SW 1271 (cell line): ENCODE results near the gene MYO6.
A peak's percentile ranks its signal among the peaks of the same experiment; 100 is the strongest.
"Not testable (repeated sequence)": the region's sequence is repeated elsewhere in the genome, so short reads cannot be mapped to it uniquely, and the experiment has no call there.

Experiments used
- DNase-seq, 2 experiments: peaks; one replicate each; lab custom pipeline; 2025; lab: John Stamatoyannopoulos, UW

Gene MYO6

DNA sequence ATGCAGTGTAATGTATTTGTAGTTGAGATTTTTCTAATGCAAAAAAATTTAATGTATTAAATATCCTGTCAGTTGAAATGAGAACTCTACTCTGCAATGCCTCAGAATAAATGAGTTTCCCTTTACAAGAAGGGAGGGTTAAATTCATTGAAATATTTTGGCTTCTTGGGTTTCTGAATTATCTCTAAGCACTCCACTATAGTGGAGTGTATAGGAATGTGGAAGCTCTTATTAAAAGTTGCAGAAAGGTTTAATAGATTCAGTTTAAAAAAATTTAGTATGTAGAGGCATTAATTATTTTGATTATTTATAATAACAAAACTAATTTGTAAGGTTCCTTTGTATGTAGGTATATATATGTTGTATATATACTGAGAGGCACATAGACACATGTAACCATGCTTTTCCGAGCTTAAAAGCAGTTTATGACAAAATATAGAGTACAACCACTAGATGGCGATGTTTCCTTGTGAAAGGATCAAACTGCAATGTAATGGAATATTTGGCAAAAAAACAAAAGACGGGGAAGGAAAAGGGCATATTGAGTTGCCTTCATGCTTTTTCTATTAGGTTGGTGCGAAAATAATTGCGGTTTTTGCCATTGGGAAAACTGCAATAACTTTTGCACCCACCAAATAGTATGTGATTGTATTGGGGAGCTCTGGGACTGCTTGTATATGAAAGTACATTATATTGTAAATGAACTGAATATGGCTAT, 144.2 kb downstream of the MYO6 start:
- DNase-seq, result peak; percentile 27 to 59

DNA sequence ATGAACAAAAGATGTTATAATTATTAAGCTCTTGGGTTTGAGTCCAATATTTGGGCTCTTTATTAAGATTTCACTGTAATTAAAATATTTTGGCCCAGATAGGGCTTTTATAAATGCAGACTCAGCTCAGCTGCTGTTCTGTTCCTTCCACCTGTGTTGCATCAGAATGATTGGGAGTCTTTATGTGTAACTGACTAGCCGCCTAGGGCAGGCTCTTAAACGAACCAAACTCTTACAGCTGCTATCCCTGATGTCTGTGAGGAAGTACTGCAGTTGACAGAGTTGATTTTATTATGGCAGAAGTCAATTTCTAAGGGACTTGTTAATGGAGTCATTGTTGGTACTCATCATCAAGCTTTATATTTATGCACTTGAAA, 144.7 kb downstream of the MYO6 start:
- no peak for DNase-seq

DNA sequence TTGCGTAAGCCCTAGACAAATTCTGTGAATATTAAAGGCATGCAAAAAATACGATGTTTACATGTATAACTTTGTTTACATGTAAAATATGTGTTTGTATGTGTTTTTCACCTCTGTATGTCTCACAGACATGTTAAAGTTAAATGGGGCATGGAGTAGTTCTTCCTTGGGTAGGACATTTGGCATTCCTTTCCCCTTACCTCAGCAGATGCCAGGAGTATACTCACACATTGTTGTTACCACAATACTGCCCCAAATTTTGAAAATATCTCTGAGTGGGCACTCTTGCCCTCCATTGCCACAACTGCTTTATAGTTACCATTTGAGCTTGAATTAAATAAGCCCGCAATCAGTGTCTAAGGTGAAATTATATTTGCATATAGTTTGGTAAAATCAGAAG, 147.5 kb downstream of the MYO6 start:
- DNase-seq, result no peak

DNA sequence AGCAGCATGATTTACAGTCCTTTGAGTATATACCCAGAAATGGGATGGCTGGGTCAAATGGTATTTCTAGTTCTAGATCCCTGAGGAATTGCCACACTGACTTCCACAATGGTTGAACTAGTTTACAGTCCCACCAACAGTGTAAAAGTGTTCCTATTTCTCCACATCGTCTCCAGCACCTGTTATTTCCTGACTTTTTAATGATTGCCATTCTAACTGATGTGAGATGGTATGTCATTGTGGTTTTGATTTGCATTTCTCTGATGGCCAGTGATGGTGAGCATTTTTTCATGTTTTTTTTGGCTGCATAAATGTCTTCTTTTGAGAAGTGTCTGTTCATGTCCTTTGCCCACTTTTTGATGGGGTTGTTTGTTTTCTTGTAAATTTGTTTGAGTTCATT, 151.2 kb downstream of the MYO6 start:
- DNase-seq, result not testable (repeated sequence)

DNA sequence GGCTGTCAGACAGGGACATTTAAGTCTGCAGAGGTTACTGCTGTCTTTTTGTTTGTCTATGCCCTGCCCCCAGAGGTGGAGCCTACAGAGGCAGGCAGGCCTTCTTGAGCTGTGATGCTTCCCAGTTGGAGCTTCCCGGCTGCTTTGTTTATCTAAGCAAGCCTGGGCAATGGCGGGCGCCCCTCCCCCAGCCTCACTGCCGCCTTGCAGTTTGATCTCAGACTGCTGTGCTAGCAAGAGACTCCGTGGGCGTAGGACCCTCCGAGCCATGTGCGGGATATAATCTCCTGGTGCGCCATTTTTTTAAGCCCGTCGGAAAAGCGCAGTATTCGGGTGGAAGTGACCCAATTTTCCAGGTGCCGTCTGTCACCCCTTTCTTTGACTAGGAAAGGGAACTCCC, 156.1 kb downstream of the MYO6 start:
- not testable (repeated sequence) for DNase-seq

DNA sequence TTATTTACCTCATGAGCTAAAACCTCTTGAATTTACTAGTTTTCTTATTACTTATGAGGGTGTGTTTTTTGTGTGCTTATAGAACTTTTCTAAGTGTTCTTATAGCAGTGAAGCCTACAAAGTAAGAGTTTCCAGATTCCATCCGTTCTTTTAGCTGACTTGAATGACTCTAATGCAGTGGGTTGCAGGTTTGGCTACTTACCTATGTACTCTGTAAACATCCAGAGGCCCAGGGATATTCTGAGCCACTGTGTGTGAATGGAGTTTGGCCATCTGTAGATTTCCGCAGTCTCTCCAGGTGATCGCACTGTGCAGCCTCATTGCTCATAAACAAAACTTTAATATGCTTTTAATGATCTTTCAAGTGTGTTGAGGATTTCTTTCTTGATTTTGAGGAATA, 157.8 kb downstream of the MYO6 start:
- DNase-seq, result no peak

DNA sequence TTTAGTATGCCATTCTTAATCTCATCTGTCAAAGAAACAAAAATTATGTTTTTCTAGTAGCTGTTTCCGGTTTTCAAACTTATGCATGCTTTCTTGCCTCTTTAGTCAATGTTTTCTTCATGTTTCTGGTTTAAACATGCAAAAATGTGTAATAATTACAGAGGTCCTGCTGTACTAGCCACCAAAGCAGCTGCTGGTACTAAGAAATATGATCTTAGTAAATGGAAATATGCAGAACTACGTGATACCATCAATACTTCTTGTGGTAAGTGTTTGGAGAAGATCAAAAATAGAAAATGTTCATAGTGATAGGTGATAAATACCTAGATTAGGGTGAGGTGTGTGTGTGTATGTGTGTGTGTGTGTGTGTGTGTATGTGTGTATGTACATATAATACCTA, 158.4 kb downstream of the MYO6 start:
- DNase-seq, result no peak

DNA sequence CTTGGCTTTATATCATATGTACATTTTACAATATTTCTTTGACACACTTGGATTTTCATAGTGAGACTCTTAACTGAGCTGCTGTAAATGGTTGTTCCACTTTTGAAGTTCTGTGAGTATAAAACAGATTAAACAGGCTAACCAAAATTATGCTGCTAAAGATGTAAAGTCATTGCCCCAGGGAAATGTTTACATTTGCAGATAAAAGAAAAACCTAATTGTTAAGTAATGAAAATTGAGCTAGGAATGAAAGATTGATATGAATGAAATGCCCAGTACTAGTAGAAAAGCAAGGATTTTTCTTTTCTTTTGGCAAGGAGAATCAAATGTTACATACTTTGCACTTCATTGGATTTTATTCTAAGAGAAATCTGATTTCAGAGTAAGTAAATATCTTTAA, 164.0 kb downstream of the MYO6 start:
- DNase-seq, result no peak

DNA sequence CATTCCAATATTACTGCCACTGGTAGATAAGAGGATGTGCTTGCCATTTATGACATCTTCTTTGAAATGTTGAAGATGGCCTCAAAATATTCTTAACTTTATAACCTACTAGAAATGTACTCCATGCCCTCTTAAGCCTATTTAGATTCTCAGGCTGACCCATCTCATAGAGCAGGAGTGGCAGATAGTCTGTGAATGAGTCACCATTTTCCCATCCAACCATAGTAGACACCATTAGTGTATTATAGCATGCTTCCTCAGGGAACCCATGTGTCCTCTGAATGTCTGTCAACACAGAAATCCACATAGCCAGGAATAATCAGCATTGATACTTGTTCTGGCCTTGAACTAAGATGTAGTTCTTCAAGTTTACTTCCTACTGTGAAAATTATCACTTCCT, 173.2 kb downstream of the MYO6 start:
- no peak for DNase-seq

DNA sequence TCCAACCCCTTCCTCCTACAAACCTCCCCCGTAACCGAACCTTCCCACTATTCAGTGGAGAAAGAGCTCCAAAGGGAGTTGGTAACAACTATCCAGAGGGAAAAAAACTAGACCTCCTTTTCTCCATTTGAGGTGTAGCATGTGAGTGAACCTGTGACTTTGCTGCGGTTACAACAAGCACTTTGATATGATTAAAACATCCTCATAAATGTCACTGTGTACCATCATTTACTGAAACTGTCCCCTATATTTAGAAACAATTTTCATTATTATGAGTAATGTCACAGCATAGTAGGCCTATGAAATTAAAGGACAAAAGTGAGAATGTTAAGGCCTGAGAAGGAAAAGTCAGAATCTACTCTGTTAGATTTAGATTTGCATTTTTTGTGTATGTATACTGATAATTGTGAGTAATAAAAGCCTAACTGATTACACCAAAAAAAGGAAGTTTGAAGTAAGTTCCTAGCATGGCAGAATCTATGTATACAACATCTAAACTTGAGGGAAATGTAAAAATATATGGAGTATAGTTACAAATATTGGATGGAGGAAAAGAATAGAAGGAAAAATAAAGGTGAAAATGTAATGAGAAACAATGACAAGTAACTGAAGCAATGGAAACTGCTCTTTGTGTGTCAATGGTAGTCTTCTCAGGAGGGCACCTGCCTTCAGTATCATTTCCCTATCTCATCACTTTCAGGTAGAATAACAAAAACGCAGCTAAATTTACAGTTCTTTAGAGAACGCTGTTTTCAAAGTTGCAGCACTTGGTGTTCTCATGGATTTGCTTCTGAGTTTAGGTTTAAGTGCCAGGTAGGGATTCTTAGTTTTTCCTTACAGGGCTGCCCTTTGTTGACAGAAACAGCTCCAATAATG, 177.5 kb downstream of the MYO6 start:
- DNase-seq, result no peak

DNA sequence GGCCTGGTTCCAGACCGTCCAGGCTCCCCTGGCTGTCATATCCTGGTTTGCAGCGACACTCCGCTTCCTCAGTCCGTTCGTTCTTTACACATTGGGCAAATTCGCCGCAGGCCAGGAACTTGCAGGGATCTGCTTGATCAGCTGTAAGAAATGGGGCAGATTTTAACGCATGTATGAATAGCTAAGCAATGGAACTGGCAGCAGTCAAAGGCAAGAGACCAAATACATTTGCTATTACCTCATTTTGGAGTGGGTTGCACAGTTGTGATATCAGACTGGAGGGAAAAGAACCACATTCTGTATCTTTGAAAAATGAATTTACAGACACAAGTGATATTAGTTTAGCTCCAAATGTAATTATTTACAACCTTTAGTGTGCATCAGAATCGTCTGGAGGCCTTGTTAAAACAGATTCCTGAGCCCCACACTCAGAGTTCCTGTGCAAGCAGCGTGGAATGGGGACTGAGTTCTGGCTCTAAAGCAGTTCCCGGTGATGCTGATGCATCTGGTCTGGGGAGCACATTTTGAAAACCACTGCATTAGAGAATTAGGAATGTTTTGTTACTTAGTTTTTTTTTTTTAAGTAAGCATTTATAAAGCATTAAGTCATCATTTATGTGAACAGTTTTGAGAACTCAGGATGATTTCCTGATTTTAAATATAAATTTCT, 182.1 kb downstream of the MYO6 start:
- DNase-seq, result no peak

DNA sequence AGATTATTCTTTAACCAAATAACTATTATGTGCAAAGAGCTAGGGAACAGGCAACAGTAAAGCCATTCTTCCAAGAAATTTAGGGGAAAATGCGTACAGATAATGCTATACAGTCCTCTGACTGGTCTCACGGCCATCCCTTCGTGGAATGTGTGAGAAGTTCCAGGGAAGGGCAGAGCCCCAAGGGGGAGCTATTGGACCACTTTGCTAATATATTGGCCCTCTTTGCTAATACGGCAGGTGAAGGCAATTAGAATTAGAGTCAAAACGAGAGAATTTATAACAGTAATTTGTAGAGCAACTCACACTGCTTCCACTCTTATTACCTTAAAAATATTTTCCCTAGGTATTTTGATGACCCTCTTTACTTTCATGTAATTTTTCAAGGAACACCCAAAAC, 183.0 kb downstream of the MYO6 start:
- no peak for DNase-seq

DNA sequence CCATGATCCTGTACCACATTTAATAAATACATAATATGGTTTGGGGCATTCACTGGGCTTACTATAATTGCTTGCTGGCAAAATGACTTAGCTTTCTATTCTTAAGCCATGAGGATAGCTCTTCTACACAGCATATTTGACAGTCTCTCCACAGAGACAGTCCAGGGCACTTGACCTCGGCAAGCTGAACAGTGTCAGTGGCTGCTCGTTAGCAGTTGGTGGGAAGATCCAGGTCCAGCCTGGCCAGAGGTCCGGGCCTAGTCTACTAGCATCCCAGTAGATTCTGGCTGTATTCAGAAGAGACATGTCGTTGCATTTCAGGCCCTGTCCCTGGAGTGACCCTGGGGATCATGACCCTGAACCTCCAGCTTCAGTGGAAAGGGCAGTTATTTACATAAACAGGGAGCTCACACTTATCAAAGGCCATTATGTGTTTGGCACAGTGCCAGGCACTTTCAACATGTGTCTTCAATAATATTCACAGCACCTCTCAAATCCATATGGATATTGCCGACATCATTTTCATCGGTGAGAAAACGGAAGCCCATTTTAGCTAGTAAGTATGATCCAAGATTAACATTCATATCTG, 184.4 kb downstream of the MYO6 start:
- DNase-seq, result no peak

DNA sequence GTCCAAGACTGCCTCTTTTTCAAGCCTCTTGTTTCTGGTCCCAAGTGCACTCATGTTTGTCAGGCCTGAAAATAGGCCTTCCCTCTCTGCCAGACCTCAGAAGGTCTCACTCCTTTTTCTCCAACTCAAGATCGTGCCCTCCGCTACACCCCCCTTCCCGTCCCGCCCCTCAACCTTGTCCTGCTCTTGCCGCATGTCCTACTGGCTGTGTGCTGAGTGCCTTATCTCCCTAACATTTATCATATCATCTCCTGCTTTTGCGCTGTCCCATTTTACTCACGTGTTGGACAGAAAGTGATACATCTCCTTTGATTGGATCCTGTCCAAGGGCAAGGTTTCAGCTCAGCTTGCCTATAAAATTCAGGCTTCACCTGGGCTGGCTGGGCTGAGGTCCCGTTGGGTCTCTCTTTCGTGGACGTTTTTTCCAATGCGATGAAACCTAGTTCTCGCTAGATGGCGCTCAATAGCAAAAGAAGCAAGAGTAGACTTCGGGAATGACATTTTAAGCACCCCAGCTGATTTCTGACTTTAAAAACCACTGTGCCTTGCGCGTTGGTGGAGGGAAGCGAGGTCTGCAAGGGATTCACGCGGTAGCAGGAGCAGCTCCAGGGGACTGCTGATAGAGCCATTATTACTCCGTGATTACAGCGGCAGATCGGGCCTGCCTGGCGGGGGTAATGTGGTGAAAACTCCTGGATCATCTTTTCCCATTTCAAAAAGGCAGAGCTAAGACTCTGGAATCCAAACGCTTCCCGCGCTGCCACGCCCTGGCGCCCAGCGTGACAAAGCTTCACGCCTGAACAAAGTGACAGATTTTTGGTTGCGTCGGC, 185.8 kb downstream of the MYO6 start:
- DNase-seq, result peak in 1 of 2 experiments; percentile 54

DNA sequence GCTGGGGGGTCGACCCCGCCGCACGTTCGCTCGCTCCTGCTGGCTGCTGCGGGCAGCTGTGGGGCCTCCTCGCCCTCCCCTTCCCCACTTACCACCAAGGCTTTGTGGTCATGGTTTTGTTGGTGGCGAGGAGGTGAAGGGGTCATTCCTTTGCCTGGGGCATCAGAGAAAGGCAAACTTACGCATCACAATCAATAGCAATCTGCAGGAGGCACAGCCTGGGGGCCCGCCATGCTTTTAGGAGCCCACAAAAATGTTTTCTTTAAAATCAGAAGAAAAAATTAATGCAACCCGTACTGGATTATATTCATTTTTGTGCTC, 186.4 kb downstream of the MYO6 start:
- no peak for DNase-seq

DNA sequence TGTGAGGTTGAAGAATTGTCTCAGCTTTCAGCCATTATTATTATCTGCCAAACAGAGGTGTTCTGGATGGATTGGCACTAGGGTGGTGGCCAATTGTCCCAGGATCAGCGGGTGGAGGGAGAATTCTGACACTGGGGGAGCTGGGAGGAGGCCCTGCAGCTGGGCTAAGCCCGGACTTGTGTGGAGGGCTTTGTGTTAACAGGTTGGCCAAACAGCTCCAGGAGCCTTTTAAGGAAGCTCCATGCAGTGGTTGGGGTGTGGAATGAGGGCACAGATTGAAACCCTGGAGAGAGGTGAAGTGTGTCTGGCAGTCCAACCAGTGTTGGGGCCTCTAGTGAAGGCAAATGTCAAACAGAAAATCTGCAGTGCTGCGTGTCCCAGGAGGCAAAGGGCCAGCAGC, 187.6 kb downstream of the MYO6 start:
- no peak for DNase-seq

DNA sequence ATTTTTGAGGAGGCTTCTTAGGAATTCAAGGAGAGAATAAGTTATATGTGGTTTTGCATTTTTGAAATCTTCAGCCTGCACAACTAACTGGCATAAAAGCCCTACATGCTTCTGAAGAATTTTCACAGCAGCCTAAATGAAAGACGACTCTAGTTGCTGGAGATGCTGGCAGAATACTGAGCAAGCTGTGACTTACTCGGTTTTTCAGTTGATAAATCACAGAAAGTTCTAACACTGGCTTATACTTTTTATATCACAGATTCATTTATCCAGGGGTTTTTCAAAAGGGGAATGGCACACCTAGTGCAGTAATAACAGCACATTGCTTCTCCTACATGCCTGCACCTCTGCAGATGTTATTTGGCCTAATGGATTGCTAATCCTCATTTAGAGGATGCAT, 188.8 kb downstream of the MYO6 start:
- DNase-seq, result no peak

DNA sequence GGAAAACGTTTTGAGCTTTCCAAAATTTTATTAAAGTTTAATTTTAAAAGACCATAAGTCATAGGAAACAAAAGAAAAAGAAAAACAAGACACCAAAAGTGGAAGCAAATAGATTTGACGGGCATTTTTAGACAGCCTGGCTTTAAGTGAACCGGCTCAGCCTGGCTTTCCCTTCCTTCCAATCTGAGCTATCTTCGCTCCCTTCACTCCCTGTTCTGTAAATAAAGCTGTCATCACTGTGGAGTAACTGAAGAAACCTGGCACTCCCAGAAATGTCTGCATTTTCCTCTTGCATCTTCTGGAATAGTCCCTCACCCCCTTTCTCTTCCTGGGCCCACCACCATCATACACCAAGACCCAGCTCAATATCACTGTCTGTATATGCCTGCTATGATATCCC, 191.5 kb downstream of the MYO6 start:
- DNase-seq, result no peak

DNA sequence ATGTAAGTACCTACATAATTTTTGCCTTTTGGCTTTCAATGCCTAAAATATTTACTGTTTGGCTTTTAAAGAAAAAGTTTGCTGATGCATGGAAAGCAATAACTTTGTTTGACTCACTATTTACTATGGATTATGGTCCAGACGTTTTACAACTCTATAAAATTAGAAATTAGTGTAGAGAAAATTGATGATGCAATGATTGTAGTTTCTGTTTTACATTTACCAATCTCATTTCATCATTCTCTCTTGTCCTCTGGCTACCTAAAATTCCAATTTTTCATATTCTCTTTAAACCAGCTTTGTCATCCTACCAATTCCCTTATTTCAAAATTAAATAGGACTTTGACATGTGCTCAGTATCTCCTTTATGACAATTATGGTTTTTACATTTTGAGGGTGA, 192.5 kb downstream of the MYO6 start:
- no peak for DNase-seq

DNA sequence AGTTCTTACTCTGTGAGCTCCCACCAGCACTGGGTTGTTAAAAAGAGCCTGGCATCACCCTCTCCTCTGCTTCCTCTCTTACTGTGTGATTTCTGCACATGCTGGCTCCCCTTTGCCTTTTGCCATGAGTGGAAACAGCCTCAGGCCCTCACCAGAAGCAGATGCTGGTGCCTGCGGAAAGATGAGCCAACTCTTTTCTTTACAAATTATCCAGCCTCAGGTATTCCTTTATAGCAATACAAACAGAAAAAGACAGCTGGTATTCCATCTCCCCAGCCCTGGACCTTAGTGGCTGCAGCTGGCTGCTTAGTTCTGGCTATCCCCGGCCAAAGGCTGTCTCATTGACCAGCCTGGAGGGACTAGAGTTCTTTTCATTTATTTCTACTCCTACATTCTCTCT, 194.3 kb downstream of the MYO6 start:
- DNase-seq, result no peak

DNA sequence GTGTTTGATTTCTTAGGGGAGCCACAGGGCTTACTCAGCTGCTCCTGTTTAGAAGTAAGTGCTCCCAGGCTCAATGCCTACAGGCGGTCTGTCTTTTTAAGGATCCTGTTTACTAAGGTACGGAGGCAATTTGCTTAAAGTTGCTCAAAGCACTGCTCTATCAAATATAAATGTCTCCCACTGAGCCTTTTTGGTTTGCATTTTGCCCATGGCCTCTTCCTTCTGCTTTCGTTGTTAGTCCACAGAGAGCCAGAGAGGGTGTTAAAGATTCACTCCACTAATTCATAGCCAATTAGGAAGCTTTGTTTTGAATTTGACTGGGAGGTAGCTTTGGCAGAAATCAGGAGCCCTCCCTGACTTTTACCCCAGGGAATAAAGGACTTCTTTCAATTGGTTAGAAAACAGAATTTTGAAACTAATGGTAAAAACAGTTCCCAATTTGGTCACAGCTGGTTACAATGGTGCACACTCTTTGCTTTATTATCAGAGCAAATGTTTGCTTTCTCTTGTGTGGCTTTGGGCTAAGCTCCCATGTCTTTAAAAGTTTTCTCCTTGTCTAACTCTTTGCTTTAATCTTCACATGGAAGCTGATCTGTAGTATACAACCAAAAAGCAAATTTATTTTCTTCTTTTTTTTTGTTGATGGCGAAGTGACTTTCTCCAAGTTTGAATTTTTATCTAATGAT, 197.2 kb downstream of the MYO6 start:
- DNase-seq, result no peak
